Duodenal mucosa (tissue), 2 donors: ENCODE measurements around the gene ESYT3.

ENCODE experiments used
- H3K27ac ChIP-seq: one replicate; pipeline ENCODE4 v1.7.0; 2013; ENCODE audit warnings: low read depth, low read length
- H3K27me3 ChIP-seq, 2 donors: one replicate each; pipeline ENCODE4 v1.7.0; 2013; ENCODE audit warnings: low read length in 2 of 2, control low read depth in 1 of 2; ENCODE audit not compliant: insufficient read depth in 2 of 2, control insufficient read depth in 1 of 2
- H3K36me3 ChIP-seq, 2 donors: one replicate each; pipeline ENCODE4 v1.7.0; 2013; ENCODE audit warnings: low read length in 2 of 2, control low read depth in 1 of 2; ENCODE audit not compliant: insufficient read depth in 2 of 2, control insufficient read depth in 1 of 2
- H3K4me1 ChIP-seq, 2 donors: one replicate each; pipeline ENCODE4 v1.7.0; 2013; ENCODE audit warnings: low read length in 2 of 2, control low read depth in 1 of 2; ENCODE audit not compliant: insufficient read depth in 2 of 2, control insufficient read depth in 1 of 2
- H3K4me3 ChIP-seq, 2 donors: one replicate each; pipeline ENCODE4 v1.7.0; 2013; ENCODE audit warnings: low read length in 2 of 2, low read depth in 1 of 2
- H3K9ac ChIP-seq, 2 donors: one replicate each; pipeline ENCODE4 v1.7.0; 2013; ENCODE audit warnings: low read length in 2 of 2, low read depth in 1 of 2
- H3K9me3 ChIP-seq, 2 donors: one replicate each; pipeline ENCODE4 v1.7.0; 2013; ENCODE audit warnings: low read length in 2 of 2, control low read depth in 1 of 2; ENCODE audit not compliant: control insufficient read depth in 1 of 2

Gene ESYT3

DNA sequence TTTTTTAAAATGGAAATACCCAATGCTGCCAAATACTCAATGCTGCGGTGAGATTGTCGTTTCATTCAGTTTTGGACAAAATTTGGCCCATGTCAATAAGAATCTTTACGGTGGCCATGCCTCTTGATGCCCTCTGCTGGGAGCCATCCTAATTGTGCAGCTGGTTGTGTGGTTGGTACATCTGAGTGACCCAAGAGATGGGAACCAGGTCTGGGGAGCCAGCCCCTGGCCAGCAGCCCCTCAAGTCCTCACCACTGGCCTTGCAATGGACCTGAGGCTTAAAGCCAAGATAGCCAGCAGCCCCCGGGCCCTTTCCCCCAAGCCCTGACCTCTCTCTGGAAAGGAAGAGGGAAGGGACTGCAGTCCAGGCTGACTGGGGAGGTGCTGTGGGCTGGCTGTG is 36.4 kb upstream of the ESYT3 start:
- H3K4me3 ChIP-seq, result no peak overlapping the region
- H3K36me3 ChIP-seq, result no peaks in the 10 kb centered on the region
- no peaks in the 10 kb centered on the region for H3K27me3 ChIP-seq
- H3K4me1 ChIP-seq, result no peaks in the 10 kb centered on the region
- H3K9me3 ChIP-seq, result no peaks in the 10 kb centered on the region
- no peak overlapping the region for H3K9ac ChIP-seq
- H3K27ac ChIP-seq, result no peak overlapping the region

DNA sequence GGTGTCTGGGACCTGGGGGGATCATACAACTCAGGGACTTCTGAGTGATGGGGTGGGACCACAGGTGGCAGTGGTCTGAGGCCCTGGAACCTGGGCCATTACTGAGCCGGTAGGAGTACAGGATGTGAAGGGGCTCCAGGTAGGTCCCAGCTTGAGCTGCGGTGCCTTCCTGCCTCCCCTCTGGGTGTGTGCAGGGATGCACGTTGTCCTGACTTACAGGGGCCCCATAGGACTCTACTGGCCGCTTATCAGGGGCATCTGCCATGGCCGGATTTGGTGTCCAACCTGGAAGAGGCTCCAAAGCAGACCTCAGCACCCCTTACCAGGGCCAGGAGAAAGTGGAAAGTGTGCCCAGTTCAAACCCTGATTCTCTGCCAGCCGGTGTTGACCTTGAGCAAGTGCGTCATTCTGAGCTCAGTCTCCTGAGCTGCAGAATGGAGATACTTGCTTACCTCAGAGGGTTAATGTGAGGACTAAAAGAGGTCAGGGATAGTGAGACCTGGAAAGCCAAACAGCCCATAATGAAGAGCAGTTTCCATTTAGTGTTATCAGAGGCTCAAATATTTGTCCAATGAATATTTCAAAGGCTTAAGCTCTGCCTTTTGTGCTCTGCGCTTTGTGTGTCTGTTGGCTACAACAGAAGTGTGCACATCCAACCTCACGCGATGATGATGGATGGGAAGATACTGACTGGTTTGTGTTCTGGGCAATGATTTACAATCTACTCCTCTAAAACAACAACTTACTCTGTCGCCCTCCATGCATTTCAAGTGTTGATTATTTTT is 35.4 kb upstream of the ESYT3 start:
- no peak overlapping the region for H3K9ac ChIP-seq
- no peaks in the 10 kb centered on the region for H3K36me3 ChIP-seq
- H3K9me3 ChIP-seq, result no peaks in the 10 kb centered on the region
- H3K27me3 ChIP-seq, result no peaks in the 10 kb centered on the region
- no peaks in the 10 kb centered on the region for H3K4me1 ChIP-seq
- H3K4me3 ChIP-seq, result no peak overlapping the region
- H3K27ac ChIP-seq, result no peak overlapping the region

DNA sequence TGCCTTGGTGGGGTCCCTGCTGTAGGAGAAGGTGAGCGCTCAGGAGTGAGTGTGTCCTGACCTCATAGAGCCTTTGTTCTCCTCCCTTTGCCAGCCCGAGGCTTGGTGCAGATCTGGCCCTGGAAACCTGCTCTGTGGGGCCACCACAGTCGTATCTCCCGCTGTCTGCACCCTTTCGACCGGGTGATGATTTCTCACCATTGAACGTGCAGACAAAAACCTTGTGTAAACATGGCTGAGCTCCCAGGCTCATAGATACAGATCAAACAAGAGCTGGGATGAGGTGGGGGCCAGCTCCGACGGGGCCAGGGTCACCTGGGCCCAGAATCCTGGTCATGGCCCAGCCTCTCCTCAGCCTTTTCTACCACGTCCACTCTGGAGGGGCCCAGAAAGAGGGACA is 34.6 kb upstream of the ESYT3 start:
- Histone ChIP-seq H3K9me3 (no peaks in the 10 kb centered on the region), H3K9ac (no peak overlapping the region), H3K36me3 (no peaks in the 10 kb centered on the region), H3K4me1 (no peaks in the 10 kb centered on the region), H3K27me3 (no peaks in the 10 kb centered on the region), H3K4me3 (no peak overlapping the region), H3K27ac (no peak overlapping the region)

DNA sequence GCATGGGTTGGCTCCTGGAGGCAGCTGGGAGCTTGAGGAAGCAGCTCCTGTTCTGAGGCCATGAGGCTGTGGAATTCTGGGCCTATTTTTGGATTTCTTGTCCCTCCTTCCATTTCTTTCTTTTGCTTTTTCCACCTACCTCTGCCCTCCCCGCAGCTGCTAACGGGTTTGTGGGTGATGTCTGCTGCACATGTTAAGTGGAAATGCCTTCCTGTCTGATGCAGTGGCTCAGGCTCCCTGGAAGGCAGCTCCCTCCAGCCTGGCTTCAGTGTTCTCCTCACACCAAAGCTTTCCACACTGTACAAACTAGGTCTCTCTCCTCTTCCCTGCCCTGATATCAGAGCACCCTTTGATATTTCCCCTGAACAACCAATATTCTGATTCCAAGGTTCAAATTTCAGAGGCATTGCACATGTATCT is 33.8 kb upstream of the ESYT3 start:
- Histone ChIP-seq H3K9me3 (no peaks in the 10 kb centered on the region), H3K4me1 (no peaks in the 10 kb centered on the region), H3K36me3 (no peaks in the 10 kb centered on the region), H3K27me3 (no peaks in the 10 kb centered on the region), H3K27ac (no peak overlapping the region), H3K4me3 (no peak overlapping the region), H3K9ac (no peak overlapping the region)

DNA sequence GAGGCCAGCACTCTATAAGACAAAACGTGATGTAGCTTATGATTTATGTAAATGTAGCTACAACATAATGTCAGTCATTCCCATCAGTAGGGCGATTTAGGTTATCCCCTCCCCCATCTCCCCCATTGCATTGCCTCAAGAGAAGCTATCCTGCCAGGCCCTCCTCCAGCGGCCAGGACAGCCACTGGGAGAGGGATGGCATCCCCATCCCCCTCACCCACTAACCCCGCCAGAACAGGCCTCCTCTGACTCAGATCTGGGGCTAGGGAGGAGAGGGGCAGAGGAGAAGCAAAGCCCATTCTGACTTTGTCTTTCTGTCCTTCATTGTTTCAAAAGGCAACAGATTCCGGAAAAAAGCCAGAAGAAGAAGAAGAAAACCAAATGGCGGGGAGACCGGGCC is 32.6 kb upstream of the ESYT3 start:
- no peaks in the 10 kb centered on the region for H3K4me1 ChIP-seq
- no peaks in the 10 kb centered on the region for H3K27me3 ChIP-seq
- no peak overlapping the region for H3K4me3 ChIP-seq
- H3K27ac ChIP-seq, result no peak overlapping the region
- no peaks in the 10 kb centered on the region for H3K36me3 ChIP-seq
- no peak overlapping the region for H3K9ac ChIP-seq
- H3K9me3 ChIP-seq, result no peaks in the 10 kb centered on the region

DNA sequence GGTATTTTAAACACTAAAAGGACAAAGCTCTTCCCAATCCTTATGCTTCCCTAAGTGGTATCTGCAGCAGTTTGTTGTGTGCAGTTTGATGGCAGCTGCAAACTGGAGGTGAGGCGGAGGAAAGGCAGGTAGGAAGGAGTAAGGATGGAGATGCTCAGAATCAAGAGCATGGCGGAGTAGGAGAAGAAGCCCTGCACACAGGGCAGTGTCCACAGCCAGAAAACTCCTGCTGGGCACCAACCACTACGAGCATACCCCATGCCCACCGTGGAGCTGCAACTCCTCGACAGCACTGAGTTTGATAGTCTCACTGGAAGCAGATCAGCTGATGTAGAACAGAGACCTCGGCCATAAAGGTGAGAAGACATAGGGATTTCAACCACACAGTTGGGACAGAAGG is 30.3 kb upstream of the ESYT3 start:
- no peaks in the 10 kb centered on the region for H3K36me3 ChIP-seq
- no peak overlapping the region for H3K4me3 ChIP-seq
- no peak overlapping the region for H3K27ac ChIP-seq

DNA sequence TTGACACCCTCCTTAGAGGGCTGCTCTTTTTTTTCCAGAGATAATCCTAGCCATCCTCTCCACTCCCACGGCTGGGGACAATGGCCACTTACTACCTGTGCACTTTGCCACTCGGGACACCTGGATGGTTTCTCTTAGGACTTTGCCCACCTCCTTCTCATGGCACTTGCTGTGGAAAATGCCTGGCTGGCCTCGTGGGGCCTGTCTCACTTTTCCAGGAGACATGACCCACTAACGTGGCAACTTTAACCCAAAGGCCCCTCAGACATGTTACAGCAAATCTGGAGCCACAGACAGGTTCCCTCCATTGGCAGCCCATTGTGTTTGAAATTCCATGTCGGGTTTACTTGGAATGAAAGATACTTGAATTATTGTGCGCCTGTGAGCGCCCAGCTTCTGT is 29.4 kb upstream of the ESYT3 start:
- Histone ChIP-seq H3K9ac (no peak overlapping the region), H3K27ac (no peak overlapping the region), H3K4me3 (no peak overlapping the region), H3K9me3 (no peaks in the 10 kb centered on the region), H3K36me3 (no peaks in the 10 kb centered on the region), H3K27me3 (no peaks in the 10 kb centered on the region), H3K4me1 (no peaks in the 10 kb centered on the region)

More for the DNA sequence above, 30.3 kb upstream of the ESYT3 start:
- no peaks in the 10 kb centered on the region for H3K9me3 ChIP-seq
- no peak overlapping the region for H3K9ac ChIP-seq
- no peaks in the 10 kb centered on the region for H3K27me3 ChIP-seq
- no peaks in the 10 kb centered on the region for H3K4me1 ChIP-seq

DNA sequence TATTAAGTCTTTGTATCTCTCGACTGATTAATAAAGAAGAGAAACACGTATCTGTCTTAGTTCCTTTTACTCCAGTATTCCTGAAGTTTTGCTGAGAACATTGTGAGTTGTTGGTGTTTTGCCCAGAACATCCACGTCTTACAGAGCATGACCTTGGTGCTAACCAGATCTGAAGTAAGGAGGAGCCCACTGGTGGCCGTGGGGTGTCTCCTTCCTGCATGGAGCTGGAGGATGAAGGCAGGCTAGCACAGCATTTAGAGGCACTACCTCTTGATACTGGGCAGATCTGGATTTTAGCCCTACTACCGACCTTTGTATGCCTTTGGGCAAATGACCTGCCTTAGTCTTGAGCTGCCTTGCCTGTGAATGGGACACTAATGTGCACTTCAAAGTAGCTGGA is 28.9 kb upstream of the ESYT3 start:
- no peak overlapping the region for H3K9ac ChIP-seq
- no peaks in the 10 kb centered on the region for H3K9me3 ChIP-seq
- no peaks in the 10 kb centered on the region for H3K36me3 ChIP-seq
- H3K4me3 ChIP-seq, result no peak overlapping the region
- no peaks in the 10 kb centered on the region for H3K4me1 ChIP-seq
- H3K27ac ChIP-seq, result no peak overlapping the region
- no peaks in the 10 kb centered on the region for H3K27me3 ChIP-seq

DNA sequence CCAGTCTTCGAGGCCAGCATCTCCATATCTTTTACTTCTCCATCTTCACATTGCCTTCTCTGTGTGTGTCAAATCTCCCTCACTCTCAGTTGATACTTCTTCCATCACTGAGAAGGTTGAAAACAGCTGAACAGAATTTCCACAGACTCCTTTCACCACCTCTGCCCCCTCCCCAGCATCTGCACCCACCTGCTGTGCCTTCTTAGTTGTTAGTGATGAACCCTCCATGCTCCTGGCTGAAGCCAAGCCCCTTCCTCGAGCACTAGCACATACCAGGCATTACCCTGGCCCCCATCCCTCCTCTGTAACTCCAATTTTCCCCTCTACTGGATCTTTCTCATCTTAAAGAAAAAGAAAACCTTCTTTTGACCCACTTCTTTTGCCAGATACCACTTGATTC is 27.8 kb upstream of the ESYT3 start:
- no peaks in the 10 kb centered on the region for H3K36me3 ChIP-seq
- H3K27ac ChIP-seq, result no peak overlapping the region
- H3K9ac ChIP-seq, result no peak overlapping the region
- no peaks in the 10 kb centered on the region for H3K9me3 ChIP-seq
- H3K4me1 ChIP-seq, result no peaks in the 10 kb centered on the region
- no peak overlapping the region for H3K4me3 ChIP-seq
- no peaks in the 10 kb centered on the region for H3K27me3 ChIP-seq

DNA sequence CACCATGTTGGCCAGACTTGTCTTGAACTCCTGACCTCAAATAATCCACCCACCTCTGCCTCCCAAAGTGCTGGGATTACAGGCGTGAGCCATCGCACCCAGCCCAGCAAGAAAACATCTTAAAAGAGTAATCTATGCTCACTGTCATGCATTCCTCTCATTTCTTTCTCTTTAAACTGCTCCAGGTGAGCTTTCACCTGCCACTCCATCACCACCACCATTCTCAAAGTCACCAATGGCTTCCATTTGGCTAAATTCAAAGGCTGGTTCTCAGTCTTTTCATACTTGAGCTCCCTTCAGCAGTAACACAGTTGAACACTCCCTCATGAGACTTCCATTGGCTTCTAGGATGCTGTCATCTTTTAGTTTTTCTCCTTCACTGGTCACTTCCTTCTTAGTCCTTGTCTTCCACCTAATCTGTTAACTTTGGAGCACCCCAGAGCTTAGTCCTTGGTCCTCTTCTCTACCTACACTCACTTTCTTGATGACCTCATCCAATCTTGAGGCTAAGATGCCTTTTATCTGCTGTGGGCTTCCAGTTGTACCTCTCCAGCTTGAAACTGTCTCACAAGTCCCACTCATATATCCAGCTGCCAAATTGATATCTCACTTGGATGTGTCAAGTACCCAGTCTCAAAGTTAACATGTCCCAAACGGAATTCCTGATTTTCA is 27.0 kb upstream of the ESYT3 start:
- Histone ChIP-seq H3K36me3 (no peaks in the 10 kb centered on the region), H3K9me3 (no peaks in the 10 kb centered on the region), H3K9ac (no peak overlapping the region), H3K4me1 (no peaks in the 10 kb centered on the region), H3K27me3 (no peaks in the 10 kb centered on the region), H3K27ac (no peak overlapping the region), H3K4me3 (no peak overlapping the region)
